Measurements from ENCODE around the gene PRKD3. TPM values are rescaled to one million over a fixed set of nuclear protein-coding genes. Genes with fewer than 3 reads are reported as not detected.

Gene PRKD3
- total RNA-seq, 1 experiment from 2014 or later: 82.1 TPM

- TF ChIP-seq ZMAT4 (CRISPR knock-in tag; IDR thresholded peaks at IDR 0.05) (no peak), CREB1 (CRISPR knock-in tag; IDR thresholded peaks at IDR 0.05) (no peak), PRDM15 (CRISPR knock-in tag; IDR thresholded peaks at IDR 0.05) (no peak), RELA (CRISPR knock-in tag; IDR thresholded peaks at IDR 0.05; ENCODE audit: borderline replicate concordance) (no peak)
Measured at GRCh38 chr2:37357069-37357468, 32.4 kb upstream of the PRKD3 start (continued).

- CTCF ChIA-PET: no interaction called here
- ATAC-seq (peak; percentile 79), DNase-seq (ENCODE audit: low spot score) (no peak)
- no peaks in the 10 kb centered on the region for H3K36me3 Mint-ChIP-seq
- POLR2A ChIA-PET: no interaction called here
- peaks cover 24% of the 10 kb centered on the region for H3K4me1 Mint-ChIP-seq
- TF ChIP-seq FOXP4 (CRISPR knock-in tag; IDR thresholded peaks at IDR 0.05) (no peak), ZNF532 (CRISPR knock-in tag; IDR thresholded peaks at IDR 0.05; ENCODE audit: borderline replicate concordance) (no peak), USF2 (CRISPR knock-in tag; IDR thresholded peaks at IDR 0.05) (no peak), GABPB1 (CRISPR knock-in tag; IDR thresholded peaks at IDR 0.05) (no peak), MXD4 (CRISPR knock-in tag; IDR thresholded peaks at IDR 0.05; ENCODE audit: borderline replicate concordance) (no peak), RORB (CRISPR knock-in tag; IDR thresholded peaks at IDR 0.05) (no peak), CREB1 (CRISPR knock-in tag; IDR thresholded peaks at IDR 0.05) (no peak), SOX15 (CRISPR knock-in tag; IDR thresholded peaks at IDR 0.05) (no peak)
- no peaks in the 10 kb centered on the region for H3K27me3 Mint-ChIP-seq (ENCODE audit: low read depth)
- no peak overlapping the region for H3K4me3 Mint-ChIP-seq
- H3K9me3 Mint-ChIP-seq: no peaks in the 10 kb centered on the region
- H3K27ac Mint-ChIP-seq: peak overlapping the region; percentile 6
Measured at GRCh38 chr2:37356299-37356698, 31.7 kb upstream of the PRKD3 start.

GRCh38 chr2:37355735-37356134 lies 31.1 kb upstream of the PRKD3 start:
- POLR2A ChIA-PET: no interaction called here
- CTCF ChIA-PET: no interaction called here
- Mint-ChIP-seq H3K9me3 (no peaks in the 10 kb centered on the region), H3K27me3 (ENCODE audit: low read depth) (no peaks in the 10 kb centered on the region), H3K36me3 (no peaks in the 10 kb centered on the region), H3K27ac (no peak overlapping the region), H3K4me1 (peaks cover 28% of the 10 kb centered on the region), H3K4me3 (no peak overlapping the region)
- no peak for DNase-seq (ENCODE audit: low spot score)
- ATAC-seq: no peak
- TF ChIP-seq ESRRA (CRISPR knock-in tag; IDR thresholded peaks at IDR 0.05; ENCODE audit: borderline replicate concordance) (no peak), ATF6 (CRISPR knock-in tag; IDR thresholded peaks at IDR 0.05) (no peak), FOXJ3 (CRISPR knock-in tag; IDR thresholded peaks at IDR 0.05; ENCODE audit: borderline replicate concordance) (no peak), MAX (CRISPR knock-in tag; IDR thresholded peaks at IDR 0.05) (no peak), ZNF423 (CRISPR knock-in tag; IDR thresholded peaks at IDR 0.05) (no peak), SMAD3 (CRISPR knock-in tag; IDR thresholded peaks at IDR 0.05; ENCODE audit: borderline replicate concordance) (no peak)
